HG03575 (cell line): ENCODE data around the gene TENM4.
"Not testable (repeated sequence)": the region's sequence is repeated elsewhere in the genome, so short reads cannot be mapped to it uniquely, and the experiment has no call there.

ENCODE experiments used
- ATAC-seq: cut with Tn5 transposase; IDR thresholded peaks from one replicate; pipeline ENCODE4 v1.9.1; 2021; ENCODE audit not compliant: unreplicated experiment, insufficient number of reproducible peaks, low FRiP score; ENCODE audit errors: extremely low read depth

TENM4 gene

DNA sequence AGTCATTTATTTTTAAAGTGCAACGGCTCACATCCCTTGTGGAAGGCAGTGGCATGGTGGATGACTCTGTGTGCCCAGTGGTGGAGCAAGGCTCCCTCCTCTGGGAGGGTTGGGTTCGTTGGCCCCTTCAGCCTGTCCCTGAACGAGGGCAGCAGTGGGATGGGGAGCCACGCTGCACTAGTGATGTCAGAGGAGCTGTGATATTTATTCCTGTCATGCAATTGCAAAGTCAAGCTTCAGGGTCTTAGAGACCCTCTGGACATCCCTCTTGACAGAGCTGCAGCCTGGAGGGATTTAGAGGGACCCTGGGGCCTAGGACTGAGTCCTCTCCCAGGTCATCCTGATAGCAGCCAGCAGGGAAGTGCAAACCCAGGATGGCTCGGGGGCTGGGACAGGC is 788.0 kb downstream of the TENM4 start:
- no peak for ATAC-seq

DNA sequence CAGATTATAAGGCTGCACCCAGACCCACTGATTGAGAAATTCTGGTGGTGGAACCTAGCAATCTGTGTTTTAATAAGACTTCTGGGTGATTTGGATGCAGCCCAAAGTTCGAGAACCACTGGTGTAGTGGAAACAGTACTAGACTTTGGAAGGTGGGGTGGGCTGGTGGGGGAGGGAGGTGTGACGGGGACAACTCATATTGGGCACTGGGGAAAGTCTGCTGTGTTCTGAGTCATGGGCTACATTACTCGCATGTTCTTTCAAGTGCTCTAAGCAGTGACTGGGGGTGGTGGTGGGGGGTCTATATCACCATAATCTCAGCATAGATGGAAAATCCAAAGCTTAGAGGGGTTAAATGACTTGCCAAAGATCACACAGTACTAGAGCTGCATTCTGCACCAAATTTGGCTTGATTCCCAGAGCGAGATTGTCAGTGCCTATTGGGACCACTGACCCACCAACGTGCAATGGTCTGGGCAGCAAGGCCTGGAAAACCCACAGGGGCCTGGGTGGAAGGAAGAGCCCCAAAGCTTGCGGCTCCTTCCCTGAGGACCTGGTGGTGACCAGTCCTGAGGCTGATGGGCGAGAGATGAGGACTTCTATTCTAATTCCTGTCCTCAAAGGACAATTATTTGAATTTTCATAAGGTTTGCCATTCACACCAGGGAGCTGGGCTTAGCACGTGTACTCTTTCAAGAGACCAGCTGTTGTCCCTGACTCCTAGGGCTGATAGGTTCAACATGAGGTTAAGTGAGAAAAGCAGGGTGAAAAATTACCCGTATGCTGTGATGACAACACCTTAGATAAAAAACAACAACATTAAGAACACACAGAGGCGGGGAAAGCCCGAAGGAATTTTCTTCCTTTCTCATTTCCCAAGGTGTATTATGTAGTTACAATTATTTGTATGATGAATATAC is 788.6 kb downstream of the TENM4 start:
- ATAC-seq: no peak

DNA sequence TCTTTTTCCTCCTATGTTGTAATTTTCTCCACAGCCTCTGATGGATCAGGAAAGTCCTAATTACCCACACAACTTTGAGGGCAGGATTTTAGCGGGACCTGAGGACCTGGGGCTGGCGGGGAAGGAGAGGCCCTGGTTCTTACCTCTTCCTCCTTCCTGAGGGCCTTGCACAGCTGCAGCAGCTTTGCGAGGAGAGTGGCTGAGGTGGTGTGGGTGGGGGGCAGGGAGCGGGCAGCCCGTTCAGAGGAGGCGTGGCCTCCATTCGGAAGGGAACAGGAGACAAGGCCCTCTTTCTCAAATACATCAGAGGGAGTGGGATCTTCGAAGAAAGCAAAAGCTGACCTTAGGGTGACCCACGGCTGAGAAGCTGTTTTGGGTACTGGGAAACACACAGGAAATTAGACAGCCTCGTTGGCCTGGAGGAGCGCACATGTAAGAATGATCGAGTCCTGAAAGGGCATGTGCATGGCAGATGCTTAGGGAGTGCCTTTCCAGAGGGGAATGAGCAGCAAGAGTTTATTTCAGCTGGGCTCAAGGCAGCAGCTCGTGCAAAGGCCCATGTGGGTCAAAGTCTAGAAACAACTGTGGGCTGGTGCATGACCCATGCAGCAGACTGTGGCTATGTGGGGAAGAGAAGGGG is 789.6 kb downstream of the TENM4 start:
- no peak for ATAC-seq

DNA sequence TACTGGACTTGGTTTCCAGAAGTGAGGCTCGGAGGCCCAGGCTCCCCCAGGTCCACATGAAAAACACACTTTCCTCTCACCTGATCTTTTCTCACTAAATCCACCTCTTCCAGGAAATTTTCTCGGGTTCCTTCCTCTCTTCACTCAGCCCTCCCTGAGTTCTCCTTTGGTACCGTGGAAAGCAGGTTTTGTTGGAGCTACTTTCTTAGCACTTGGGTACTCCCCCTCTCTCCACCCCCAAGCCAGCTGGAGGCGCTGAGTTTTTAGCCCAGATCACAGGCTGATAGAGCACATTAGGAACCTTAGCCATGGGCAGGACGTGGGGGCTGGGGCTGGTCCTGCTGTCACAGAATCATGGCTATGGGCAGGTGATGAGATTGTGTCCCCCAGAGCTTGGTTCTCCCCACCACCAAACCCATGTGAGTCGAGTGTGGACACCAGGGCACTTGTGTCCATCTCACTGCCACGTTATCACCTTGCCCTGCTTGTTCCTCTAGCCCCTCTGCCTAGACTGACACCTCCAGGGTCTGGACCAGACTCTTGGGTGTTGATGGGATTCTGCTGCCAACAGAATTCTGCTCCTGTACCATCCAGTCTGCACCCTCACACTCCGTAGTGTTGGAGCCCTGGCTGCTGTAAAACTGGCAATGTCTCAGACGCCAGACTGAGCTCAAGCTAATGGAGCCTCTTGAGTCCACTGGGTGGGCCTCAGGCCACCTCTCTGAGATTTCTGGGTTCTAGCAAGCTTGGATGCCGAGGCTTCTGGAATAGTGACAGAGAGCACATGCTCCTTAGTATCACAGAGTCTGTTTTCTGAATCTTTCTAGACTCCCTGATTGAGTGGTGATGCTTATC is 791.2 kb downstream of the TENM4 start:
- ATAC-seq: no peak

DNA sequence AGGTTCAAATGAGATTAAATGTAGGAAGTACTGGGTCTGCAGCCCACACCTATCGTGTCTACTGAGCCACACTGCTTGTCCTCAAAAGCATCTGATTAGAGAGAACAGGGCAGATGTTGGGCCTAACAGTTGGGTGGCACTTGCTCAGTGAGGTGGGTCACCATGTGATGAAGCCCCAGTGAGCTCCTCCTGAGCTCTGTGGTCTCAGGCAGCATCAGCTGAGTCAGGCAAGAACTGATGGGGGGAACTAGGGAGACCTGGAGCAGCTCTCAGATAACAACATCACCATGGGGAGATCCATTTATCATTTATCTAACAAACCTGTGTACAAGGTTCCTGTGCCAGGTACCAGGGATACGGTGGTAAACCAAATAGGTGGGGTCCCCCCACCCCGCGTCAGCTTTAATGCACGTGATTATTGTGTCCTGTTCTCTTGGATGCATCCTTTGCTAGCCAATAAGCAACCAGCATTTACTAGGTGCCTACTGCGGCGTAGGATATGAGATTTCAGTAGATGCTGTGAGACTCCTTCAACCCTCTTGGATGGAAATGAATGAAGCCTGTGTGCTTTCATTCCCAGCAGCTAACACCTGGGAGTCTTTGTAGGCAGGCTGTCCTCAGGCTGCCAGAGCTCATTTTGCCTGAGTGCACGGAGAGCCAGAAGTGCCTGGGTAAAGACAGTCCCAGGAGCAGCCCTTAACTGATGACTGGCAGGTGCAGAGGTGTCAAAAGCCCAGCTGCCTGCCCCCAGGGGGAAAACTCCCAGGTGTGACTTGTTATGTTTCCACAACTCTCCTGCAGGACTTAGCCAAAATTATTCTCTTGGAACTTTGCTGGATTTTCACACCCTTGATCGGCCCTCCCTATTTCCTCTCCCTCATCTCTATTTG is 792.6 kb downstream of the TENM4 start:
- no peak for ATAC-seq

DNA sequence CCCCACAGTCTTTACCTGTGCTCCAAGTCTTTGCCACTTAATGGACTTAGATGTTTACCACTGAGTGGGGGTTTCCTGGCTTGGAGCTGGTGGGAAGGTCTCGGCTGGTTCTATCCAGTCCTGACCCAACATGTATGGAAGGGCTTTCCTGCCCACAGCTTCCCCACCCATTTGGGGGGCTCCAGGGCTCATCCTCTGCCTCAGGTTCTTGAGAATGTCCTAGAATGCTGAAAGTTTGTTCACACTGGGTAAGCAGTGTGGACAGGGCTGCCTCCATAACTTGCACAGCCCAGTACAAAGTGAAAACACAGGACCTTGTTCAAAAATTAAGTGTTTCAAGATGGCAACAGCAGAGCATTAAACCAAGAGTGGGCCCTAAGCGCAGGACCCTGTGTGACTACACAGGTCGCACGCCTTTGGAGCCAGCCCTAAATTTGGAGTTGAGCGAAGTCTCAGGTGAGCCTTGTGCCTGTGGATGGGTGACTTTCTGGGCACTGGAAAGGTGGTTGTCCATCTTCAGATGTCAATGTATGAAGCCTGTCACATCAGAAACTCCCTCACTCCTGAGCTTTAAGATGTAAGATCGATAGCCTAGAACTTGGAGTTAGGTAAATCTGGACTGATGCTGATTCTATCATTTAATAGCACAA is 793.4 kb downstream of the TENM4 start:
- ATAC-seq: no peak

DNA sequence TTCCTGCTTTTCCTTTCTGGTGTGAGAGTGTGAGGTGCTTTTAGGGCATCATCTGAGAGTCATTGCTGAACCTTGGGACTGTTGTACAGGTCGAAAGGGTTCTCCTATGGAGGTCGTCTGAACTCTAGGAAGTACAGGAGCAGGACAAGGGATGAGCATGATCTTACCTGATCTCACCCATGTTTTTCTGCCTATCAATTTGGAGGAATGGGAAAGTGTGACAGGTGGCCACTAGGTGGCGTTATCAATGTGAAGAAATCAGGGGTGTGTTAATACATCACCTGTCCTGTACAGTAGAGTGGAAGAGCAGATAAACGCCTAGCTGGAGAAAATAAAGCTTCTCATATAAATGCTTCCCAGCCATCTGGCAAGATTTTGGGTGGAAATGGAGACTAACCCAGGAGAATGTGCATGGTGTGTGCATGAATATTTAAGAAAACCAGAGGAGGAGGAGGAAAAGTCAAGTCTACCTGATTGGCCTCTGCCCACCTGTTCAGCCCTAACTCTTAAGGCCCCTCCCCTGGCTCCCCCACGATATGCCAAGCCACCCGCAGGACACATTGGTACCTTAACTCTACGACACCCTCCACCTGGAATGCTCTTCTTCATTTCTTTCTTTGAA is 794.2 kb downstream of the TENM4 start:
- no peak for ATAC-seq

DNA sequence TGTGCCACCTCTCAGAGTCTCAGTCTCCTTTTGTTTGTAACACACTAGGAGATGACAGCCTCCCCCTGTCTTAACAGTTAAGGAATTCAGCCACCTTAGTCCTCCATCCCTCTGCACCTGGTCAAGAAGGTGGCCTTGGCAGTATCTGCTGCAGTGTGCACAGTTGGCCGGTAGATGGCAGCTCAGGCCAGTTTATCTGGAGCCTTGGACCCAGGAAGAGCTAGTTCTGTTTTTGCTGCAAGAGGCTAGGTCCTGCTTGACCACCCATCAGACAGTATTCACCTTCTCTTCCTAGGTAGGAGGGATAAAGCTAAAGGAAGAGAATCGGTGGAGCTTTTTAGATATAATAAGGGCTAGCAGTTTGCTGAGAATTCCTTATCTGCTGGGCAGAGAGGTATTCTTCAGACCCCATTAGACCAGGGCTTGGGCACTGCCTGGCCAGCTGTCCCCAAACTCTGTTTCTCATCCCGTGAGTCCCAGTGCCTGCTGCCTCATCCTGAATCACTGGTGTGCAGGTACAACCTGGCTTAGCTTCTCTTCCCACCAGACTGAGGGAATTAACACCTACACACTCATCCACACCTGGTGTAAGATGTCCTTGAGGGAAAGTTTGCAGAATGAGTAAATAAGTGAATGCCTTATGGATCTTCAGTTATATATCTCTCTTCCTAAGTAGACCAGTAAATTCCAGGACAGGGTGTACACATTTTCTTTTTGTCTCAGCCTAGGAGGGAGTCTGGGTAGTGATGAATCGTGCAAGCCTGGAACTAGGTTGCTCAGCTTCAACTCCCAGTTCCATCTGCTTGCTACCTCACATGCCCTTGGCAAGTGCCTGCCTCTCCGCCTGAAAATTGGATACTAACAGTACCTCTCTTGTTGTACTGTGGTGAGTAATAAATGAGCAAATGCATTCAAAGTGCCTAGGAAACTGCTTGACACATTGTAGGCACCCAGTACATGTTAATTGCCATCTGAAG is 795.3 kb downstream of the TENM4 start:
- ATAC-seq: no peak

DNA sequence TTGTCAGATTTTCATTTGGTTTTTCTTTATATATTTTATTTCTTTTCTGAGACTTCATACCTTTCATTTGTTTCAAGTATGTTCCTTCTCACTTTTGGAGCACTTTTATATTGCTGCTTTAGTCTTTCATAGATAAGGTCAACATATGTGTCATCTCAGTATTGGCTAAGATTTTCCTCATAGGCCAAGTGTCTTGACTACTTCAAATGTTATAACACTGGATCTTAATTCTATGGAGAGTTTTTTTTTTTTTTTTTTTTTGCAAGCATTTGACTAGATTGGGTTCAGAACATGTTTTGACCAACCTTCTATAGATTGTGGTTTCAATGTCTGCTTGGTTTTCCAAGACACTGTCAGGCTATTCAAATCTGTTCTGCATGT is 797.2 kb downstream of the TENM4 start:
- ATAC-seq: no peak

DNA sequence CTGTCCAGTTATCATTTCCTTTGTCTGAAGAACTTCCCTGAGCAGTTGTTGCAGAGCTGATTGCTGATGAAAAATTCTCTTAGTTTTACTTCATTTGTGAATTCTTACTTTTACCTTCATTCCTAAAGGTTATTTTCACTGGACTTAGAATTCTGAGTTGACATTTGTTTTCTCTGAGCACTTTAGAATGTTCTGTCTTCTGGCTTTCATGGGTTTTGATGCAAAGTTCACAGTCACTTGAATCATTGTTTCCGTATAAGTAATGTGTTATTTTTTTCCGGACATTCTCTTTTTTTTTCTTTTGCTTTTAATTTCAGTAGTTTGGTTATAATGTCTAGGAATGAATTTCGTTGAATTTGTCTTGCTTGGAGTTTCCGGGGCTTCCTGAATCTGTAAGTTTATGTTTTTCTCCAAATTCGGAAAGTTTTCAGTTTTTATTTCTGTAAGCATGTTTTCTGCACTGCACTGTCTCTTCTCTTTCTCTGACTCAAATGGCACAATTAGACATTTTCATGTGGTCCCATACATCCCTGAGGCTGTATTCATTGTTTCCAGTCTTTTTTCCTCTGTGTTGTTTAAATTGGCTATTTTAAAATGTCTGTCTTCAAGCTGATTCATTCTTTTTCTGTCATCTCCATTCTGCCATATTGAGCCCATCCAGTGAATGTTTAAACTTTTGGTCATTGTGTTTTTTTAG is 797.7 kb downstream of the TENM4 start:
- no peak for ATAC-seq

DNA sequence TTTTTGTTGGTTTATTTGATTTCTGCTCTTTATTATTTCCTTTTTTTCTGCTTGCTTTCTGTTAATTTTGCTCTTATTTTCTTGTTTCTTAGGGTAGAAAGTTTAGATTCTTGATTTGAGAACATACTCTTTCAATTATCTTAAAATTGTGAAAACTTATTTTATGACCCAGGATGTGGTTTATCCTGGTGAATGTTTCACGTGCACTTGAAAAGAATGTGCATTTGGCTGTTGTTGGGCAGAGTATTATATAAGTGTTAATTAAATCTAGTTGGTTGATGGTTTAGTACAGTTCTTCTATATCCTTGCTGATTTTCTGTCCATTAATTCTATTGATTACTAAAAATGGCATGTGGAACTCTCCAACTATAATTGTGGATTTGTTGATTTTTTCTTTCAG is 799.3 kb downstream of the TENM4 start:
- ATAC-seq: no peak

DNA sequence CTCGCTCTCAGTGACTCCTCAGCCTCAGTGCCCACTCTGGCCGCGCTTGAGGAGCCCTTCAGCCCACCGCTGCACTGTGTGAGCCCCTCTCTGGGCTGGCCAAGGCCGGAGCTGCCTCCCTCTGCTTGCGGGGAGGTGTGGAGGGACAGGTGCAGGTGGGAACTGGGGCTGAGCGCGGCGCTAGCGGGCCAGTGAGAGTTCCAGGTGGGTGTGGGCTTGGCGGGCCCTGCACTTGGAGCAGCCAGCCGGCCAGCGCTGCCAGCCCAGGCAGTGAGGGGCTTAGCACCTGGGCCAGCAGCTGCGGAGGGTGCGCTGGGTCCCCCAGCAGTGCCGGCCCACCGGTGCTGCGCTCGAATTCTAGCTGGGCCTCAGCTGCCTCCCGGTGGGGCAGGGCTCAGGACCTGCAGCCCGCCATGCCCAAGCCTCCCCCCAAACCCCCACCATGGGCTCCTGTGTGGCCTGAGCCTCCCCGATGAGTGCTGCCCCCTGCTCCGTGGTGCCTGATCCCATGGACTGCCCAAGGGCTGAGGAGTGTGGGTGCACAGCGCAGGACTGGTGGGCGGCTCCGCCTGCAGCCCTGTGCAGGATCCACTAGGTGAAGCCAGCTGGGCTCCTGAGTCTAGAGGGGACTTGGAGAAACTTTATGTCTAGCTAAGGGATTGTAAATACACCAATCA is 802.0 kb downstream of the TENM4 start:
- no peak for ATAC-seq

DNA sequence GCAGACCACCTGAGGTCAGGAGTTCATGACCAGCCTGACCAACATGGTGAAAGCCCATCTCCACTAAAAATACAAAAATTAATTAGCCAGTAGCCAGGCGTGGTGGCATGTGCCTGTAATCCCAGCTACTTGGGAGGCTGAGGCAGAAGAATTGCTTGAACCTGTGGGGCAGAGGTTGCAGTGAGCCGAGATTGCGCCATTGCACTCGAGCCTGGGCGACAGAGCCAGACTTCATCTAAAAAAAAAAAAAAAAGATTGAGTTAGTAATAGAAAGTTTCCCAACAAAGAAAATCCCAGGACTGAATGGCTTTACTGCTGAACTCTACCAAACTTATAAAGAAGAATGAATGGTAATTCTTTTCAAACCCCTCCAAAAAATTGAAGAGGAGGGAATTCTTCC is 803.3 kb downstream of the TENM4 start:
- not testable (repeated sequence) for ATAC-seq

DNA sequence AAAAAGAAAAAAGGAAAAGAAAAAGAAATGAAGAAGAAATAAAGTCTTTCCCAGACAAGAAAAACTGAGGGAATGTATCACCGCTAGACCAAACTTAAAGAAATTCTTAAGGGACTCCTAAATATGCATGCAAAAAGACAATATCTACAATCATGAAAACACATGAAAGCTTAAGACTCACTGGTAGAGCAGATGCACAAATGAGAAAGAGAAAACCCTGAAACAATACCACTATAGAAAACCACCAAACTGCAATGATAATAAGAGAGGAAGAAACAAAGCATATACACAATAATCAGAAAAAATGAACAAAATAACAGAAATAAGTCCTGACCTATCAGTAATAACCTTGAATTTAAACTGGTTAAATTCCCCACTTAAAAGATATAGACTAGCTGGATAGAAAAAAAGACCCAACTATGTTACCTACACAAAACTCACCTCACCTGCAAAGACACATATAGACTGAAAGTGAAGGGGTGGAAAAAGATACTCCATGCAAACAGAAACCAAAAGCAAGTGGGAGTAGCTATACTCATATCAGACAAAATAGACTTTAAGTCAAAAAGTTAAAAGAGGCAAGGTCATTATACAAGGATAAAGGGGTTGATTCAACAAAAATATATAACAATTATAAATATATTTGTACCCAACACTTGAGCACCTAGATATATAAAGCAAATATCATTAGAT is 804.9 kb downstream of the TENM4 start:
- peak; percentile 86 for ATAC-seq
